Fibroblast of mammary gland (primary cell): ENCODE measurements around the gene PLCH1.

ENCODE experiments used
- DNase-seq: peaks from one replicate; pipeline ENCODE4 v3.0.0-alpha.2; 2010; ENCODE audit warnings: low read depth
- H3K4me3 ChIP-seq: 2 replicates; pipeline ENCODE4 v1.5.1; 2011; ENCODE audit warnings: low read depth, mild to moderate bottlenecking, low read length, moderate library complexity; ENCODE audit not compliant: control insufficient read depth
- TF ChIP-seq, protein P1 (sequence below): conservative IDR thresholded peaks from 2 replicates; pipeline ENCODE4 v1.5.1; 2011; ENCODE audit warnings: low read depth, low read length, inconsistent platforms; ENCODE audit not compliant: control insufficient read depth, insufficient read depth

PLCH1 gene

DNA sequence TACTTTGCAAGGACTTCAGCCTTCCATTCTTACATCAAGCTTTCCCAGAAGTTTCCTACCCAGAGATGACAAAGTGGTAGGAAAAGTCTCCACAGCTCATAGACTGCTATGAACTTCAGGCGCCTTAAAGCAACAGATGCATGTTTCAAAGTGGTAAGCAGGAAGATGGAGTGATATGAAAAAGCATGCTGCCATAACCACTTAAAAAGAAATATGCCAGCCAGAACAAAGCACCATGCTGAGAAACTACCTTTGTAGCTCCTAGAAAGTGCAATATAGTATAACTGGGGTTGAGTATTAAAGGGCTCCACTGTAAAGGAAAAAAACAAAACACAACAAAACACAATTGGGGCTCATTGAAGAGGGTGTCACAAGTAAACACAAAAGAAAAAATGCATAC lies 259.0 kb downstream of the PLCH1 start:
- H3K4me3 ChIP-seq: no peak overlapping the region
- DNase-seq: no peak
- TF ChIP-seq, protein P1, sequence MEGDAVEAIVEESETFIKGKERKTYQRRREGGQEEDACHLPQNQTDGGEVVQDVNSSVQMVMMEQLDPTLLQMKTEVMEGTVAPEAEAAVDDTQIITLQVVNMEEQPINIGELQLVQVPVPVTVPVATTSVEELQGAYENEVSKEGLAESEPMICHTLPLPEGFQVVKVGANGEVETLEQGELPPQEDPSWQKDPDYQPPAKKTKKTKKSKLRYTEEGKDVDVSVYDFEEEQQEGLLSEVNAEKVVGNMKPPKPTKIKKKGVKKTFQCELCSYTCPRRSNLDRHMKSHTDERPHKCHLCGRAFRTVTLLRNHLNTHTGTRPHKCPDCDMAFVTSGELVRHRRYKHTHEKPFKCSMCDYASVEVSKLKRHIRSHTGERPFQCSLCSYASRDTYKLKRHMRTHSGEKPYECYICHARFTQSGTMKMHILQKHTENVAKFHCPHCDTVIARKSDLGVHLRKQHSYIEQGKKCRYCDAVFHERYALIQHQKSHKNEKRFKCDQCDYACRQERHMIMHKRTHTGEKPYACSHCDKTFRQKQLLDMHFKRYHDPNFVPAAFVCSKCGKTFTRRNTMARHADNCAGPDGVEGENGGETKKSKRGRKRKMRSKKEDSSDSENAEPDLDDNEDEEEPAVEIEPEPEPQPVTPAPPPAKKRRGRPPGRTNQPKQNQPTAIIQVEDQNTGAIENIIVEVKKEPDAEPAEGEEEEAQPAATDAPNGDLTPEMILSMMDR: no peak

DNA sequence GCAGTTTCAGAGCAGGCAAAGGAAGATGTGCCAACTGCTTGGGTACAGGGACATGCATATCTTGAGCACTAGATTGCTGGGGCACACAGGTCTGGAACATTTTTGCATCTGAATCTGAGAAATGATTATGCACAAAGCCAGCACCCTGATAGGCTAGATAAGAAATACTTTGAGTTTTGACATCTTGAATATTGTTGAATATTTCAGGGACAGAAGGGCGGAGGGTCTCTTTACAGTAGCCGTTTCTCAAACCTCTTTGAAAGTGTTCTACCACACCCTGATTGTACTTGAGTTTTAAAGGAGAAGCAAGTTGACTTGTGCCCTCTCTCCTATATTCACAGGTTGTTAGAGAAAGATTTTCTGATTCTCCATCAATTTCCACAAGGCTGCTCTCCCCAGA lies 263.3 kb downstream of the PLCH1 start:
- TF ChIP-seq, protein P1: no peak
- H3K4me3 ChIP-seq: no peak overlapping the region
- no peak for DNase-seq

DNA sequence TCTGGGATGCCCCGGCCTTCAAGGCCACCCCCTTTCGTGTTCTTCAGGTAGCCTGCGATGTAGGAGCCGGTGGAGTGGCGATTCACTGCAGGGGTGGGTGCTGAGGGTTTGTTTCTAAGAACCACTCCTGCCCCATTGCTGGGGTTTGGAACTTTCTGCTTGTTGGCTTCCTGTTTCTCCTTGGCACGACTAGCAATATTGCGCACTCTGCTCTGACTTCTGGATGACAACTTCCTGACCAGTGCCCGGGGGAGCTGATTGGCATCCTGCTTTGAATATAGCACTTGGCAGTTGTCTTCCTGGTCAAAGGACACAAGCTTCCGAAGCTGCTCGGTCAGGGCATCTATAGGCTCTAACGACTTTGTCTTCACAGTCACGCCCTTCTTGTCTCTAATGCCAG lies 263.8 kb downstream of the PLCH1 start:
- TF ChIP-seq, protein P1: no peak
- DNase-seq: no peak
- H3K4me3 ChIP-seq: no peak overlapping the region

DNA sequence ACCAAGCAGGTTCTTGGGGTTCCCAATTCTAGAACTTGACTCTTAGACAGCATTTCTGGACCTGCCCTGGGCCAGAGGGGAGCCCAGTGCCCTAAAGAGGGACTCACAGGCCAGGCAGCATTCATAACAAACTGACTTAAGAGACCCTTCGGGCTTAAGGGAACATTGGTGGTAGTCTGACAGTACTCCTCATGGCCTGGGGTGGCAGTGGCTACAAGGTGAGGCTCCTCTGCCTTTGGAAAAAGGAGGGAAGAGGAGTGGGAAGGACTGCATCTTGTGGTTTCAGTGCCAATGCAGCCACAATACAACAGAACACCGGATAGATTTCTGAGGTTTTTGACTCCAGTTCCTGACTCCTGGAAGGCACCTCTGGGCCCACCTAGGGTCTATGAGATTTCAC lies 279.2 kb downstream of the PLCH1 start:
- DNase-seq: no peak
- H3K4me3 ChIP-seq: no peak overlapping the region
- TF ChIP-seq, protein P1: no peak

DNA sequence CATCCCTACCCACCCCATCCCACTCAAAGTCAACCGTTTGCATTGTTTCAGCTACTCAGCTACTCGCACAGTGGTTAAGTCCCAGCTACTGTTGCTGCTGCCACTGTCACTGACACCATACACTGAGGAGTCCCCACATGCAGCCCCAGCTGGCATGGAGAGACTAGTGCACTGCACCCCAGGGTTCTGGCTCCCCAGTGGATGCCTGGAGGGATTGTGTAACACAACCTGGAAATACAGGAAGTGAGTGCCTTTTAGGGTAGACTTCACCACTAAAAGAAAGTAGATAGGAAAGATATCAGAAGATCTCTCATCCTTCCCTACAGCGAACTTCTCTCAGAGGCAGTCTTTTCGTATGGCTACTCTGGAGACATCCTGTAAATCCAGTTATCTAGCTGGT lies 282.2 kb downstream of the PLCH1 start:
- no peak overlapping the region for H3K4me3 ChIP-seq
- no peak for DNase-seq
- TF ChIP-seq, protein P1: no peak

DNA sequence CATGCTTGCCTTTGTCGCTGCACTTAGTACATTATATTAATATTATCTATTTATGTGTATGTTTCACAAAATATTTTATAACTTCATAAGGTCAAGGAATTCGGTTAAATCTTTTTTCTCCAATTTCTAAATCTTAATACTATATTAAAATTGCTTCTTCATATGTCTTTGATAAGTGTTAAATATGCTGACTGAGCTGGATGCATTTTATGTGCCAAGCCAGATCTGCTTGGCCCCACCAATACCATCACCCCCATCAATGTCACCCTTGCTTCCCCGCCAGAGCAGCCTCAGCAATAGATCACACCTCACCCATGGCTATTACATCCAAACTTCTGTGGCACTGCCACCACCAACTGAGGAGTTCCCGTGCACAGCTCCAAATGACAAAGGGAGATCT lies 287.3 kb downstream of the PLCH1 start:
- TF ChIP-seq, protein P1: no peak
- H3K4me3 ChIP-seq: no peak overlapping the region
- DNase-seq: no peak

DNA sequence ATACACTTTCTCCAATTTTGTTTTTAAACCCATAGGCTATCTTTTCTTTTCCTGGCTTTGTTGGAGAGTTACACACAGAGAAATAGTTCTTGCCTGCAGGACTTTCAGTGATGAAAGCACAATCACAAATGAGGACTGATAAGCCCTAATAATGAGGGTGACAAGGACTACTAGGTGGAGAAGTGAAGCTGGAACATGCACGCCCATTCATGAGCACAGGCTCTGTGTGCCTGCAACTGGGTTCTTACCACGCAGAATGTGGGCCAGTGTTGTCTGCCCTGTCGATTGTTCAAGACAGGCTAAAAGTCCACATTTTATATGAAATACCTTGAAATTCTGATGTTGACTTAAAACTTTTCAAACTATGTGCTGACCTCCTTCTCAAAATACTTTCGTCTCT lies 289.1 kb downstream of the PLCH1 start:
- no peak overlapping the region for H3K4me3 ChIP-seq
- TF ChIP-seq, protein P1: no peak
- DNase-seq: no peak
